Adipose tissue (tissue), 3 donors: Measurements from ENCODE around the gene LIN7A. TPM values are rescaled to one million over a fixed set of nuclear protein-coding genes. Genes with fewer than 3 reads are reported as not detected.
"Not testable (repeated sequence)": the region's sequence is repeated elsewhere in the genome, so short reads cannot be mapped to it uniquely, and the experiment has no call there.

Experiments used
- H3K27ac ChIP-seq: one replicate; pipeline ENCODE4 v1.5.1; 2013; ENCODE audit warnings: low read depth, low read length
- WGBS, 3 donors: extraction: QIAGEN DNeasy Blood & Tissue Kit; methylation state at CpG; one replicate each; pipeline ENCODE4 v1.1.7; 2013; 5-methylcytosine and 5-hydroxymethylcytosine counted together
- polyA plus RNA-seq, 3 donors: library from polyadenylated mRNA; stranded (reverse); fragments of 200-250 nt; gene quantifications; one replicate each; pipeline ENCODE4 v1.2.3, GENCODE V29; 2013
- donor health status: healthy with polysubstance abuse.
- donor health status: Bipolar disorder and iron deficiency.
- donor health status: healthy.

LIN7A gene
- polyA plus RNA-seq, 3 donors: 0.53 to 3.1 (median 1.0) TPM

DNA sequence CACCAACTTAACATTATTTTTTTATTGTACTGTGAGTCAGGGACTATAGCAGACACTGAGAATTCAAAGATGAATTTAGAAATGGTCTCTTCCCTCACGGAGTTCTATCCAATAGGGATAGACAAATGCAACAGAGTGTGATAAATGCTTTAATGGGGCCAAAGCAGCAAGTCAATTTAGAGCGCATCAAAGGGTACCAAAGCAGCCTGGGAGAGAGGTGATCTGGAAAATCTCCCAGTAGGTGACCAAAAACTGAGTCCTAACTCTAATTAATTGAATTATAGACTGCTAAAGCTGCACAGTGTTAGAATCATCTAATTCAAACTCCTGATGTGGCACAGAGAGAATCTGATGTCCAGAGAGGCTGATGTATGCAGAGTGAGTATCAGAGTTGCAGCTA, 2.6 kb downstream of the LIN7A start:
- 83 to 89% (median 87%) methylated on average over 2 of the region's 2 CpGs for WGBS, 3 donors
- H3K27ac ChIP-seq: no peak overlapping the region

DNA sequence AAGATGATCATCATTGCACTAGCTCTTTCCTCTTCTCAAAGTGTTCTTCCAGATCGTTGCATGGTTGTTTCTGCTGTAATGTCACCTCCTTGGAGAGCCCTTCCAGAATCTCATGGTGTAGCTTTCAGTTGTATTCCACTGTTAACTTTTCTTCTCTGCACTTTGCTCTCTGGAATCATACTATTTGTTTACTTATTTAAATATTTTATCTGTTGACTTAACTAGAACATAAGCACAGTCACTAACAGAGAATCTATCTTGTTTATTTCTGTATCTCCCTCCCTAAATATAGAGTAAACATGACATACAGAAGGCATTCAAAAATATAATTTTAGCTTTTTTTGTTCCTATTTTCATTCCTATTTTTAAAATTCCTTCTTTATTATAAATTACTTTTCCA, 11.8 kb downstream of the LIN7A start:
- no peak overlapping the region for H3K27ac ChIP-seq
- 55 to 81% (median 77%) methylated on average over 1 of the region's 1 CpG for WGBS, 3 donors

DNA sequence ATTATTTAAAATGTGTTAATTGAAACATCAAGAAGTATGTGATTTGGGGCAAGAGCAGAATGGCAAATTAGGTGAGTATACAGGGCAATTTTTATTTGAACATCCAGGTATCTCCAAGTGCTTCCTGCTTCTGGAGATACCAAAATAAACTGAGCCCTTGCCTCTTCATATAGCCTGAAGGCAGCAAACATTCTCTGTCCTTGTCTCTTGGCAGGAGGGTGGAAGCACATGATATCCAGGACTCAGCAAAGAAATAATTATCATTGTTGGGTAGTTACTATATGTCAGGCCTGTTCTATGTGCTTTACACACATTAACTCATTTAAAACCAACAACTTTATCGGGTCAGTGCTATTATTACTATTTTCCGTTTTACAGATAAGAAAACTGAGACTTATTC, 12.5 kb downstream of the LIN7A start:
- no peak overlapping the region for H3K27ac ChIP-seq
- WGBS, 3 donors: 75 to 93% (median 90%) methylated on average over 2 of the region's 2 CpGs

GRCh38 chr12:80924437-80924836, 13.3 kb downstream of the LIN7A start:
- H3K27ac ChIP-seq: no peak overlapping the region
- 82 to 86% (median 85%) methylated on average over 2 of the region's 2 CpGs for WGBS, 3 donors

- 93 to 97% (median 93%) methylated on average over 4 of the region's 4 CpGs for WGBS, 3 donors
- H3K27ac ChIP-seq: no peak overlapping the region
Observed at GRCh38 chr12:80920006-80920405, 17.7 kb downstream of the LIN7A start.

- no peak overlapping the region for H3K27ac ChIP-seq
- 82 to 86% (median 86%) methylated on average over 3 of the region's 3 CpGs for WGBS, 3 donors
Observed at GRCh38 chr12:80917651-80918050, 20.1 kb downstream of the LIN7A start.

DNA sequence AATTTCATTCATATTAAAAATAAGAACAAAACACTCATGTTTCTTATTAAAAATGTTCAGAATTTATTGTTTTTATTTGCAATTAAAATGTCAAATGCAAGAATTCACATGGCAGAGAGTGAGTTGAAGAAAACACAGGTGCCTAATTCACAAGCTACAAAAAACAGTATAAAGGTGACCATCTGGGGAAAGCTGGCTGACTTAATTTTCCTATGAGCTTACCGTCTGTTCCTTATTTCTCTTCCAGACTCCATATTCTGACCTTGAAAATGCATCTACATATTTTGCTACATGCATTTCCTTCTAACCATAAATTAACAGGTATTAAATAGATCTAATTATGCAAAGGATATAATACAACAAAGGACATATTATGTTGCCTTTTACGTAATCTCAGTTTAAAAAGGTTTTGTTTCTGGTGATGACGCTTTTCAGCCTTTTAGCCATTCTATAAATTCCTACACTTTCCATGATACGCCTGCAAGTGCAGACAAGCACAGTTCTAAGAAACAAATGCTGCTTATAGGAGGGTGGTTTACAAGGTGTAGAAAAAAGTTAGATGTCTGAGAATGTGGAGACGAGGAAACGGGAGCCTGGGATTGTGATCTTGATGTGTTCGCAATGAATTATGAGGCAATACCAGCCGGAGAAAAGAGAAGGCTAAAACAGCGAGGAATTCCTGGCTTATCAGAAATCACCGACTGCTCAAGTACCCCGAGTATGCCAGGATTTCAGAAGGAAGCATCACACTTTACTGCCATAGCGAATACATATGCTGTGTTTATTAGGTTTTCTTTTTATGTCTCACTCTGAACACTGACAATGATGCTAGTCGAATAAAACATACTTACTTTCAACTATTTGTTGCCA, 24.6 kb downstream of the LIN7A start:
- WGBS, 3 donors: 70 to 75% (median 71%) methylated on average over 13 of the region's 13 CpGs
- H3K27ac ChIP-seq: no peak overlapping the region

GRCh38 chr12:80909370-80909769, 28.4 kb downstream of the LIN7A start:
- no peak overlapping the region for H3K27ac ChIP-seq
- WGBS, 3 donors: 88 to 94% (median 93%) methylated on average over 6 of the region's 6 CpGs

- no peak overlapping the region for H3K27ac ChIP-seq
Observed at GRCh38 chr12:80902711-80903110, 35.0 kb downstream of the LIN7A start.

DNA sequence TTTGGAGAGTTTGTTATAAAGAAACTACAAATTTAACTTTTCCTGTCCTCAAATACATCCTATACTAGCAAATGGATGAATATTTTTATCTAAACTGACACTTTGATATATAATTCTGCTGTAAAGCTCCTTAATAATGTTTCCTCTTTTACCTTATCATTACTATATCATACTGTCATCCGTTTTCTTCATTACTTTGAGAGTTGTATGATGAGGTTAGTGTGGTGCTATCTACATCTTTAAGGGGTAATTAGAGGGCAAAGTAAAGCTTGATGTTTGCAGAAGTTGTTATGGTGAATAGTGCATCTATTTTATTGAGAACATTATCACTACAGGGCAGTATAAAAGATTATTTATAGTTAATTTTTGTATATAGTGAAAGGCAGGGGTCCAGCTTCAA, 36.1 kb downstream of the LIN7A start:
- 26 to 49% (median 27%) methylated on average over 1 of the region's 1 CpG for WGBS, 3 donors
- no peak overlapping the region for H3K27ac ChIP-seq

- H3K27ac ChIP-seq: no peak overlapping the region
- WGBS, 3 donors: 77 to 86% (median 85%) methylated on average over 3 of the region's 3 CpGs
Observed at GRCh38 chr12:80895240-80895639, 42.5 kb downstream of the LIN7A start.

GRCh38 chr12:80894179-80894578, 43.6 kb downstream of the LIN7A start:
- 66 to 80% (median 72%) methylated on average over 3 of the region's 3 CpGs for WGBS, 3 donors
- no peak overlapping the region for H3K27ac ChIP-seq

DNA sequence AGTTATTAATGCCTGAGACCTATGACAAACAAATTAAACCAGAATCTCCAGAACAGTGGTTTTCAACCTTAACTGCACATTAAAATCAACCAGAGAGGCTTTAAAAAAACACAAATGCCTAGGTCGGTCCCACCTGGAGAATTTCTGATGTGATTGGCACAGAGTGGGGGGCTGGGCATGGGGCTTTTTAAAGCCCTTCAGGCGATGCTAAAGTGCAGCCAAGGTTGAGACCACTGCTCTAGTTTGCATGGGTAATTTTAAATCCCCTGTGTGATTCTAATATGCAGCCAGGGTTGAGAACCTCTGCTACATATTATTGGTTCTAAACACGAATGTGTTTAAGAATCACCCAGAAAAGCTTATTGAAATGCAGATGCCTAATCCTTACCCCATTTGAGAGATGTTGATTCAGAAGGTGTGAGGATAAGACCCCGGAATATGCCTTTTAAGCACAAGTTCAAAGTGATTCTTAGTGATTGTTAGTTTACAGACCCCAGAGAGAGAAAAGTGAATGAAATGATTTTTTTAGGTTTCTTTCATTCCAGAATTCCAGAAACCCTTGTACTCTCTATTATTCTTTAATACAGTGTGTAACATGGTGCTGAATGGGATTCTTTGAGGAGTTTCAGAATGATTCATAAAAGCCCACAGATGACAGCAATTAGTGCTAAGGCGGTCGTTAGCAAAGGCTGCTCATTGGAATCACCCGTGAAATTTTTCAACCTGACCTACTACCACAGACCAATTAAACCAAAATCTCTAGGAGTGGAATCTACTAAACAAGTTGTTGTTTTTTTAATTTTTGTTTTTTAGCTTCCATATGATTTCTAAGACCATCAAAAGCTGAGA, 44.9 kb downstream of the LIN7A start:
- WGBS, 3 donors: 63 to 73% (median 72%) methylated on average over 7 of the region's 7 CpGs
- H3K27ac ChIP-seq: no peak overlapping the region

- H3K27ac ChIP-seq: no peak overlapping the region
- WGBS, 3 donors: 72 to 91% (median 80%) methylated on average over 1 of the region's 1 CpG
Observed at GRCh38 chr12:80884651-80885050, 53.1 kb downstream of the LIN7A start.

DNA sequence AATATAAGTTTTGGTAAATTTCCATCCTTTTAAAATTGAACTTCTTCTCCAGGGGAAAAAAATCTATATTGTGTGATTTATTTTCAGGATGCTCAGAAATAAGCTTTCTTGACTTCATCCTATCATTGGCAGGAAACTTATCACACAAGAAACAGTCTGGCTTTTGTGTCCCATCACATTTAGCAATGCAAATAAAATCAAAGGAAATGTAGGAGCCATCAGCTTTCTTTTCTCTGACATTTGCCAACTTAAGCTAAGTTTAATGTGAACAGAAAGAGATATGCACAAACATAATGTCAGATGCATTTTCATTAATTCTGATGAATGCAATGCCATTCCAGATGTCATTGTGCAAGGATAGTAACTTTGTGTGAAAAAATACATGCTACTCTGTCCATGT, 56.6 kb downstream of the LIN7A start:
- H3K27ac ChIP-seq: no peak overlapping the region

DNA sequence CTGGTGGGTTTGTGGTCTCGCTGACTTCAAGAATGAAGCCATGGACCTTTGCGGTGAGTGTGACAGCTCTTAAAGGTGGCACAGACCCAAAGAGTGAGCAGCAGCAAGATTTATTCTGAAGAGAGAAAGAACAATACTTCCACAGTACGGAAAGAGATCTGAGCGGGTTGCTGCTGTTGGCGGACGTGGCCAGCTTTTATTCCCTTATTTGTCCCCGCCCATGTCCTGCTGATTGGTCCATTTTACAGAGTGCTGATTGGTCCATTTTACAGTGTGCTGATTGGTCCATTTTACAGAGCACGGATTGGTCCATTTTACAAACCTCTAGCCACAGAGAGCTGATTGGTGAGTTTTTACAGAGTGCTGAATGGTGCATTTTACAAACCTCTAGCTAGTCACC, 59.3 kb downstream of the LIN7A start:
- WGBS, 3 donors: 86 to 93% (median 90%) methylated on average over 8 of the region's 8 CpGs
- H3K27ac ChIP-seq: not testable (repeated sequence)

- 30 to 47% (median 44%) methylated on average over 2 of the region's 2 CpGs for WGBS, 3 donors
- H3K27ac ChIP-seq: no peak overlapping the region
Observed at GRCh38 chr12:80877721-80878265, 59.9 kb downstream of the LIN7A start.

- H3K27ac ChIP-seq: no peak overlapping the region
Observed at GRCh38 chr12:80872053-80872452, 65.7 kb downstream of the LIN7A start.

- WGBS, 3 donors: 76 to 84% (median 83%) methylated on average over 2 of the region's 2 CpGs
- no peak overlapping the region for H3K27ac ChIP-seq
Observed at GRCh38 chr12:80869264-80869663, 68.5 kb downstream of the LIN7A start.
